BJ (cell line): Measurements from ENCODE around the gene TBC1D25. TPM values are rescaled to one million over a fixed set of nuclear protein-coding genes. Genes with fewer than 3 reads are reported as not detected.

Experiments
- CTCF ChIA-PET: fragments of 350-600 bp; formaldehyde crosslinking; extraction: SDS; loops from one replicate; lab custom pipeline; 2021; ENCODE audit warnings: antibody characterized with exemption, inconsistent platforms; lab: Yijun Ruan, JAX
- POLR2A ChIA-PET: fragments of 300-600 bp; sonication (Branson Sonifier 250); formaldehyde crosslinking; extraction: SDS; loops from one replicate; lab custom pipeline; 2021; ENCODE audit warnings: antibody characterized with exemption; lab: Charles Lee
- DNase-seq: peaks from one replicate; pipeline ENCODE4 v3.0.0-alpha.2; 2011; ENCODE audit warnings: low read depth
- H3K27me3 ChIP-seq: 2 replicates; pipeline ENCODE4 v1.6.0; 2011; ENCODE audit warnings: low read length; ENCODE audit not compliant: control insufficient read depth, insufficient read depth
- H3K36me3 ChIP-seq: 2 replicates; pipeline ENCODE4 v1.5.1; 2011; ENCODE audit warnings: low read length; ENCODE audit not compliant: control insufficient read depth, insufficient read depth
- H3K4me3 ChIP-seq: 2 replicates; pipeline ENCODE4 v1.5.1; 2011; ENCODE audit warnings: low read depth, mild to moderate bottlenecking, control low read depth, low read length
- CTCF ChIP-seq: IDR thresholded peaks from 2 replicates; pipeline ENCODE4 v1.5.1; 2011; ENCODE audit warnings: low read depth, mild to moderate bottlenecking, control low read depth, inconsistent platforms, low read length, moderate library complexity; ENCODE audit not compliant: insufficient read depth
- polyA plus RNA-seq: library from polyadenylated mRNA; depleted of rRNA; stranded (reverse); fragments of >200 nt; gene quantifications from 2 replicates; pipeline ENCODE4 v1.2.3, GENCODE V29; 2011

The TBC1D25 gene
- polyA plus RNA-seq, 1 experiment, result 17.8 TPM

- H3K36me3 ChIP-seq, result peaks cover 14% of the 10 kb centered on the region
- no peak for TF ChIP-seq CTCF
- no peak for DNase-seq
- H3K4me3 ChIP-seq, result peak overlapping the region; percentile 42
- ChIA-PET POLR2A (interaction anchor here (0.6 to 0.9 kb wide), 3 partner anchors 9 to 97 kb away, joined by 3 read pairs; no protein-coding TSS in a partner anchor), CTCF (no interaction called here)
- no peaks in the 10 kb centered on the region for H3K27me3 ChIP-seq
These were observed 34.3 kb downstream of the TBC1D25 start for GRCh38 chrX:48573690-48574269.

- H3K4me3 ChIP-seq, result peak within 1 kb of the TSS; percentile 72
- POLR2A ChIA-PET, result interaction anchor here (0.5 to 0.9 kb wide), 4 partner anchors 8 to 98 kb away, joined by 3 read pairs; no protein-coding TSS in a partner anchor
- peak; percentile 46 for TF ChIP-seq CTCF
- peaks cover 19% of the 10 kb centered on the region for H3K36me3 ChIP-seq
- H3K27me3 ChIP-seq, result no peaks in the 10 kb centered on the region
- peak; percentile 66 for DNase-seq
- CTCF ChIA-PET, result no interaction called here
These were observed 35.1 kb downstream of the TBC1D25 start, which contains the start of gene RBM3 for GRCh38 chrX:48574270-48575266. TSS of gene RBM3 (plus strand) at chrX:48574484. CDS start at chrX:48575181, 697 bp downstream.

- ChIA-PET CTCF (no interaction called here), POLR2A (no interaction called here)
- TF ChIP-seq CTCF, result no peak
- Histone ChIP-seq H3K36me3 (peaks cover 19% of the 10 kb centered on the region), H3K27me3 (no peaks in the 10 kb centered on the region), H3K4me3 (peak overlapping the region; percentile 72)
- no peak for DNase-seq
These were observed 36.1 kb downstream of the TBC1D25 start for GRCh38 chrX:48575642-48576041.

- Histone ChIP-seq H3K4me3 (peak overlapping the region; percentile 72), H3K36me3 (peaks cover 19% of the 10 kb centered on the region), H3K27me3 (no peaks in the 10 kb centered on the region)
- ChIA-PET CTCF (no interaction called here), POLR2A (no interaction called here)
- no peak for DNase-seq
- no peak for TF ChIP-seq CTCF
These were observed 36.6 kb downstream of the TBC1D25 start for GRCh38 chrX:48576108-48576507.

- no peak for DNase-seq
- Histone ChIP-seq H3K27me3 (no peaks in the 10 kb centered on the region), H3K36me3 (peaks cover 19% of the 10 kb centered on the region), H3K4me3 (no peak overlapping the region)
- ChIA-PET CTCF (no interaction called here), POLR2A (interaction anchor here (0.6 kb wide), 1 partner anchor 742 kb away, joined by 4 read pairs; no protein-coding TSS in a partner anchor)
- no peak for TF ChIP-seq CTCF
These were observed 39.2 kb downstream of the TBC1D25 start for GRCh38 chrX:48578661-48579128.
